Lower lobe of right lung (tissue), 2 donors: Measurements from ENCODE around the gene AVPR1A. TPM values are rescaled to one million over a fixed set of nuclear protein-coding genes. Genes with fewer than 3 reads are reported as not detected.
A peak's percentile ranks its signal among the peaks of the same experiment; 100 is the strongest.

ENCODE experiments used
- ATAC-seq, 2 donors: fragments of 200-7000 bp; cut with Tn5 transposase; one replicate each; pipeline ENCODE4 v1.9.1; 2020 to 2022; ENCODE audit warnings: mild to moderate bottlenecking in 2 of 2, moderate library complexity in 2 of 2
- DNase-seq: peaks from one replicate; pipeline ENCODE4 v3.0.0-alpha.2; 2020
- H3K27ac ChIP-seq: fragments of 200-600 bp; one replicate; pipeline ENCODE4 v1.8.0; 2022
- H3K27me3 ChIP-seq: fragments of 200-600 bp; one replicate; pipeline ENCODE4 v1.8.0; 2022; ENCODE audit warnings: low read depth
- H3K36me3 ChIP-seq: fragments of 200-600 bp; one replicate; pipeline ENCODE4 v1.8.0; 2022; ENCODE audit warnings: mild to moderate bottlenecking
- H3K4me1 ChIP-seq: fragments of 200-600 bp; one replicate; pipeline ENCODE4 v1.8.0; 2022
- H3K4me3 ChIP-seq: fragments of 200-600 bp; one replicate; pipeline ENCODE4 v1.8.0; 2022; ENCODE audit warnings: mild to moderate bottlenecking
- H3K9me3 ChIP-seq: fragments of 200-600 bp; one replicate; pipeline ENCODE4 v1.8.0; 2022
- CTCF ChIP-seq: fragments of 200-600 bp; IDR thresholded peaks from one replicate; pipeline ENCODE4 v1.8.0; 2022; ENCODE audit warnings: antibody characterized with exemption, mild to moderate bottlenecking
- intact Hi-C: fragments of 100-400 bp; cut with DNase I; formaldehyde crosslinking; loops from one replicate; pipeline ENCODE4 v1.11.0; 2022
- total RNA-seq: library from RNA; stranded (reverse); fragmentation: NEBNext Ultra II Directional; extraction: Animal tissue kit (Norgen Biotek cat#: 25700); gene quantifications from one replicate; pipeline ENCODE4 v1.2.1, GENCODE V29; 2021
- donor health status: DM: no; HTN: yes; CAD: no; lungs with severe emphysema.

The AVPR1A gene
- total RNA-seq, 1 donor from 2014 or later, result 2.2 TPM

- peak; percentile 32 to 50 for ATAC-seq
- H3K4me3 ChIP-seq, result peak overlapping the region; percentile 48
- peaks cover 56% of the 10 kb centered on the region for H3K27me3 ChIP-seq
- no peak overlapping the region for H3K27ac ChIP-seq
- no peaks in the 10 kb centered on the region for H3K36me3 ChIP-seq
- intact Hi-C loops, result no loop called here
- H3K4me1 ChIP-seq, result peaks cover 15% of the 10 kb centered on the region
- DNase-seq, result peak; percentile 41
- no peaks in the 10 kb centered on the region for H3K9me3 ChIP-seq
- no peak for TF ChIP-seq CTCF
Observed at GRCh38 chr12:63149909-63150712, 890 bp downstream of the AVPR1A start.

- no peaks in the 10 kb centered on the region for H3K4me1 ChIP-seq
- no peak overlapping the region for H3K27ac ChIP-seq
- no peaks in the 10 kb centered on the region for H3K36me3 ChIP-seq
- H3K27me3 ChIP-seq, result peaks cover 14% of the 10 kb centered on the region
- ATAC-seq (no peak), DNase-seq (no peak)
- H3K4me3 ChIP-seq, result no peak overlapping the region
- H3K9me3 ChIP-seq, result no peaks in the 10 kb centered on the region
- intact Hi-C loops, result no loop called here
- TF ChIP-seq CTCF, result no peak
Observed at GRCh38 chr12:63144556-63144955, 6.4 kb downstream of the AVPR1A start.

- Histone ChIP-seq H3K4me1 (no peaks in the 10 kb centered on the region), H3K27ac (no peak overlapping the region), H3K36me3 (no peaks in the 10 kb centered on the region), H3K9me3 (no peaks in the 10 kb centered on the region), H3K27me3 (no peaks in the 10 kb centered on the region), H3K4me3 (no peak overlapping the region)
- intact Hi-C loops, result no loop called here
- no peak for TF ChIP-seq CTCF
- ATAC-seq (no peak), DNase-seq (no peak)
Observed at GRCh38 chr12:63138488-63138887, 12.5 kb downstream of the AVPR1A start.

GRCh38 chr12:63133981-63134380 lies 17.0 kb downstream of the AVPR1A start:
- no peaks in the 10 kb centered on the region for H3K36me3 ChIP-seq
- DNase-seq, result no peak
- H3K27ac ChIP-seq, result no peak overlapping the region
- H3K4me1 ChIP-seq, result no peaks in the 10 kb centered on the region
- H3K27me3 ChIP-seq, result no peaks in the 10 kb centered on the region
- TF ChIP-seq CTCF, result no peak
- intact Hi-C loops, result no loop called here
- no peak for ATAC-seq
- no peaks in the 10 kb centered on the region for H3K9me3 ChIP-seq
- no peak overlapping the region for H3K4me3 ChIP-seq

- no peak overlapping the region for H3K27ac ChIP-seq
- no peaks in the 10 kb centered on the region for H3K27me3 ChIP-seq
- H3K4me3 ChIP-seq, result no peak overlapping the region
- intact Hi-C loops, result no loop called here
- TF ChIP-seq CTCF, result no peak
- no peaks in the 10 kb centered on the region for H3K9me3 ChIP-seq
- DNase-seq (no peak), ATAC-seq (no peak)
- H3K36me3 ChIP-seq, result no peaks in the 10 kb centered on the region
- H3K4me1 ChIP-seq, result no peaks in the 10 kb centered on the region
Observed at GRCh38 chr12:63132201-63132600, 18.8 kb downstream of the AVPR1A start.
